Activated gamma-delta T cell (primary cell): ENCODE measurements around the gene LDLRAD4.
"Not testable (repeated sequence)": the region's sequence is repeated elsewhere in the genome, so short reads cannot be mapped to it uniquely, and the experiment has no call there.

Experiments
- DNase-seq: peaks from one replicate; lab custom pipeline; 2025; lab: John Stamatoyannopoulos, UW

Gene LDLRAD4

GRCh38 chr18:13463526-13464210, 245.1 kb downstream of the LDLRAD4 start:
- no peak for DNase-seq

GRCh38 chr18:13464432-13465123, 246.0 kb downstream of the LDLRAD4 start:
- peak; percentile 57 for DNase-seq

- no peak for DNase-seq
Observed at GRCh38 chr18:13465124-13465446, 246.5 kb downstream of the LDLRAD4 start.

GRCh38 chr18:13465476-13465875, 246.9 kb downstream of the LDLRAD4 start:
- no peak for DNase-seq

- DNase-seq = no peak
Observed at GRCh38 chr18:13470516-13471197, 252.1 kb downstream of the LDLRAD4 start.

GRCh38 chr18:13471198-13471845, 252.8 kb downstream of the LDLRAD4 start:
- no peak for DNase-seq

- no peak for DNase-seq
Observed at GRCh38 chr18:13471971-13472628, 253.5 kb downstream of the LDLRAD4 start.

- DNase-seq = no peak
Observed at GRCh38 chr18:13473751-13474150, 255.2 kb downstream of the LDLRAD4 start.

- DNase-seq = no peak
Observed at GRCh38 chr18:13474336-13474735, 255.8 kb downstream of the LDLRAD4 start.

- no peak for DNase-seq
Observed at GRCh38 chr18:13474907-13475545, 256.5 kb downstream of the LDLRAD4 start.

- not testable (repeated sequence) for DNase-seq
Observed at GRCh38 chr18:13476312-13476711, 257.8 kb downstream of the LDLRAD4 start.

- DNase-seq = no peak
Observed at GRCh38 chr18:13477147-13477683, 258.7 kb downstream of the LDLRAD4 start.

- DNase-seq = no peak
Observed at GRCh38 chr18:13480571-13481255, 262.2 kb downstream of the LDLRAD4 start.

GRCh38 chr18:13481331-13481730, 262.8 kb downstream of the LDLRAD4 start:
- no peak for DNase-seq

- no peak for DNase-seq
Observed at GRCh38 chr18:13481820-13482617, 263.5 kb downstream of the LDLRAD4 start.

- DNase-seq = no peak
Observed at GRCh38 chr18:13482618-13482945, 264.0 kb downstream of the LDLRAD4 start.

GRCh38 chr18:13483316-13484270, 265.0 kb downstream of the LDLRAD4 start:
- no peak for DNase-seq

- no peak for DNase-seq
Observed at GRCh38 chr18:13485182-13485581, 266.6 kb downstream of the LDLRAD4 start.

GRCh38 chr18:13485604-13486003, 267.0 kb downstream of the LDLRAD4 start:
- DNase-seq = no peak
